LNCaP clone FGC (cell line): ENCODE data around the gene CHCHD10.
"Not testable (repeated sequence)": the region's sequence is repeated elsewhere in the genome, so short reads cannot be mapped to it uniquely, and the experiment has no call there.

Source experiments
- DNase-seq: peaks from one replicate; pipeline ENCODE4 v3.0.0-alpha.2; 2011; ENCODE audit warnings: low read depth
- H3K4me3 ChIP-seq: 2 replicates; pipeline ENCODE4 v1.5.1; 2011; ENCODE audit warnings: mild to moderate bottlenecking, low read depth, low read length, control low read depth
- CTCF ChIP-seq: IDR thresholded peaks from 2 replicates; pipeline ENCODE4 v1.5.1; 2012; ENCODE audit warnings: mild to moderate bottlenecking; ENCODE audit not compliant: control insufficient read depth, insufficient read depth; ENCODE audit errors: extremely low read depth

Gene CHCHD10

GRCh38 chr22:23737696-23738095 lies 30.1 kb downstream of the CHCHD10 start:
- TF ChIP-seq CTCF, result no peak
- H3K4me3 ChIP-seq, result no peak overlapping the region
- no peak for DNase-seq

DNA sequence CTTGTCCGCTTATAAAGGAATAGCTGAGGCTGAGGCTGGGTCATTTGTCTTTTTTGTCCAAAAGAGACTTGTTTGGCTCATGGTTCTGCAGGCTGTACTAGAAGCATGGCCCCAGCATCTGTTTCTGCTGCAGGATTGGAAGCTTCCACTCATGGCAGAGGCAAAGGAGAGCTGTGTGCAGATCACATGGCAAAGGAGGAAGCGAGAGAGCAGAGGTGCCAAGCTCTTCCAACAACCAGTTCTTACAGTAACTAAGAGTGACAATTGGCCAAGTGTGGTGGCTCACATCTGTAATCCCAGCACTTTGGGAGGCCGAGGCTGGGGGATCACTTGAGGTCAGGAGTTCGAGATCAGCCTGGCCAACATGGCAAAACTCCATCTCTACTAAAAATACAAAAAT lies 39.7 kb downstream of the CHCHD10 start:
- H3K4me3 ChIP-seq, DNase-seq: not testable (repeated sequence)

DNA sequence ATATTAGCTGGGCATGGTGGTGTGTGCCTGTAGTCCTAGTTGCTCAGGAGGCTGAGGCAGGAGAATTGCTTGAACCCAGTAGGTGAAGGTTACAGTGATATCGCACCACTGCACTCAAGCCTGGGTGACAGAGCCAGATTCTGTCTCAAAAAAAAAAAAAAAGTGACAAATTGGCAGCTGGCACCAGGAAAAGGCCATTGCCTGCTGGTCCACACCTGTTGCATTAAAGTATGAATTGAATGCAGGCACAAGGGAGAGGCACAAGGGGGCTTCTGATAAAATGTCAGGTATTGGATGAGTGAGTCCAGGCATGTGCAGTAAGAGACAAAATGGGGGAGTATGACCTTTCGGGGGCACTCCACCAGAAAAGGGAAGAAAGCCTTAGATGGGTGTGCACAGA lies 45.0 kb downstream of the CHCHD10 start:
- no peak overlapping the region for H3K4me3 ChIP-seq
- TF ChIP-seq CTCF, result no peak
- no peak for DNase-seq

DNA sequence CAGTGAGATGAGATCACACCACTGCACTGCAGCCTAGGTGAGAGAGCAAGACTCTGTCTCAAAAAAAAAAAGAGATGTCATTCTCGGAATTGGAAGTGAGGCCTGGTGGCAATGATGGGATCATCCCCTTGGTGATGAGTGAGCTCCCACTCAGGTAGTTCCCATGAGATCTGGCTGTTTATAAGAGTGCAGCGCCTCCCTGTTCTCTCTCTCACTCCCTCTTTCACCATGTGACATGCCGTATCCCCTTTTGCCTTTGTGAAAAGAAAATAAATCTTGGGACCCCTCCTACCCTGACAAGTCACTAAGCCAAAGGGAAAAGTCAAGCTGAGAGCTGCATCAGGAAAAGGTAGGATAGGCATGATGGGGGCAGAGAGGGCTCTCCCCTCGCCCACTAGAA lies 45.6 kb downstream of the CHCHD10 start:
- no peak for DNase-seq
- H3K4me3 ChIP-seq, result no peak overlapping the region
- no peak for TF ChIP-seq CTCF

- TF ChIP-seq CTCF, result no peak
- H3K4me3 ChIP-seq, result no peak overlapping the region
- no peak for DNase-seq
These were observed 46.9 kb downstream of the CHCHD10 start for GRCh38 chr22:23720855-23721254.

GRCh38 chr22:23718371-23719165 lies 49.2 kb downstream of the CHCHD10 start:
- DNase-seq, result peak; percentile 4
- no peak for TF ChIP-seq CTCF
- no peak overlapping the region for H3K4me3 ChIP-seq

DNA sequence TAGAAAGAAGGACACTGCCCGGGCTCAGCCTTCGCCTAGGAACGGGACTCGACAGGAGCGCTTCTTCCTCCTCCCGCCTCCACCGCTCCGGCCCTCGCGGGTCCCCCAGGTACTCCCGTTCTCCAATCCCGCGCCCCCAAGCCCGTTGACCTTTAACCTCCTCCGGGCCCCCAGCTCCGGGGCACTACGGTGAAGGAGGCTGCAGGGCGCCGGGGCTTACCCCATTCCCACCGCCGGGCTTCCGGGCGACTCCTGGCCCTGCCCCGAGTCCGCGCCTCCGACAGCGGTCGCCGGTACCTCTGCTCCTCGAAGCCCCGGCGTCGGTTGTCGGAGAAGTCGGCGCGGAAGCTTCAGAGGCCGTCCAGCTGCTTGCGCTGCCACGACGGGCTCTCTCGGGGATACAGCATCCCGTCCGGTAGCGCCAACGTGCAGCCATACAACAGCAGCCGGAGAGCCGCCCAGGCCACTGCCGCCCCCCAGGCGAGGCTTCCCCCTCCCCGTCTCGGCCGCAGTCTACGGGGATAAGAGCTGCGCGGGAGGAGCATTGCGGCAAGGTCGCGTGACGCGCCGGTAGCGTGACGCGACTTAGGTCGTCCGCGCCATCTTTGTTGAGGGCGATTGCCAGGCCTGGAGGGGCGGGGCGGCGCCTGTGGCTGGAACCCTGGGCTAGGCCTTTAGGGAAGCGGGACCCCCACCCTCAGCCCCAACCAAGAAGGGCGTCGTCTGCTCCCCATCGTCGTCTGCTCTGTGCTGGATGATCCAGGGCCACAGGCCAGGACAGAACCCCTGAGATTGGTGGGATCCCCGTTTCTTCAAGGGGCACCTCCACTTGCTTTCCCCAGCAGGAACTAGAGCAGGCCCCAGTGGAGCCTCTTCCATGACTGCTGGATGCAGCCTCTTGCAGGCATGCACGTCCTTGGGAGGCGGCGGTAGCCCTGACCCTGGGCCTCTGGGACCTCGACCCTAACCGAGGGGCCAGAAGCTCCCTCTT lies 50.7 kb downstream of the CHCHD10 start:
- no peak for TF ChIP-seq CTCF
- DNase-seq, result peak; percentile 42
- peak overlapping the region; percentile 77 for H3K4me3 ChIP-seq
